Measurements from ENCODE around the gene TSHZ3.

Gene TSHZ3

DNA sequence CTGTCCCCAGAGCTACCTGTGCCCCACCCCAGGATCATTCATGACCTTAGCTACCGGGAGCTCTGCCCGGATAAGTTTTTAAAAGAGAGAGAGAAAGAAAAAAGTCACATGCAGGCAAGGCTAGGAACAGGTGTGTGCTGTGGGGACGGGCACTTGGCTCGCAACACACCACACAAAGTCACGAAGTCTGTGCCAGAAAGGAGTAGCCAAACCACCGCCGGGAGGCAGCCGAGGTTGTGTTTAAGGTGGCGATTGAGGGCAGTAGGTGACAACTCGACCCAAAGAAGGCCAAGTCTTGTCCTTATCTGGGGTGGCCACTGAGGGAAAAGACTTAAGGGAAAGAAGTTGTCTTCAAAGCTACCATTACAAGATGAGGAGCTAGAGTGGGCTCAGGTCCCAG is 4.6 kb upstream of the TSHZ3 start:
- no peak for DNase-seq

DNA sequence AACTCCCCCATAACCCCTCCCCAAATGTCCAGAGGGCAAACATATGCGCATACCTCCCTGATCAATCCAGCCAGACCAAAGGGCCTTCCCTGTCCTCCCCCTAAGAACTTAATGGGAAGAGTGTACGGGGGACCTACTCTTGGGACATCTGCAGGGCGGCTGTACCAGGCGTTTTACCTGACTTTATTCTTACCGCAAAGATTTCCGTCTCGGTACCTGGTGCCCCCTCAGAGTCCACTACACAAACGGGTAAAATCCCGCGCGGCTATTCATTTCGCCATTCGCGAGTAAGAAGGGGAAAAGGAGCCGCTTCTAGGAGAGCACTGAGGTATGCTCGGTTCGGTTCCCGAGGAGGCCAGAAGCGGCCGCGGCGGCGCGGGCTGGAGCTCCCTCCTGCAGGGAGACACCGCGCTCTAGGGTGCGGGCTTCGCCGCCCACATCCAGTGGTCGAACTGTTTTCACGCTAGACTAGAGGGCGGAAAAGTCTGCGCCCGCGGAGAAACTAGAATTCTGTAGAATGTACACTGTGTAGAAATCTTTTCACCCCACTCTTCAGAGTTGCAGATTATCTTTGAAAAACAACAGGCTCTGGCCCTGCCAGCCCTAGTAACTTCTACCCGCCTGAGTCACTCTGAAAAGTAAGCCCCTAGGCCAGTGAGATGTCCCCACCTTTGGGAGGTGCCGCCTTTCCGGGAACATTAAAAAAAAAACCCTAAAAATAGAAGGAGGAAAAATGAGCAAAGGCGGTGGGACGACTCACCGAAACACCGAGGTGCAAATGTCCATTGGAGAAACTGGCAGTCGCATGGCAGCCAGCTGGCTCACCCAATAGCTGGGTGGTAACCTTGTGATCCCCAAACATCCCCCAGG is 3.8 kb upstream of the TSHZ3 start:
- no peak for DNase-seq

DNA sequence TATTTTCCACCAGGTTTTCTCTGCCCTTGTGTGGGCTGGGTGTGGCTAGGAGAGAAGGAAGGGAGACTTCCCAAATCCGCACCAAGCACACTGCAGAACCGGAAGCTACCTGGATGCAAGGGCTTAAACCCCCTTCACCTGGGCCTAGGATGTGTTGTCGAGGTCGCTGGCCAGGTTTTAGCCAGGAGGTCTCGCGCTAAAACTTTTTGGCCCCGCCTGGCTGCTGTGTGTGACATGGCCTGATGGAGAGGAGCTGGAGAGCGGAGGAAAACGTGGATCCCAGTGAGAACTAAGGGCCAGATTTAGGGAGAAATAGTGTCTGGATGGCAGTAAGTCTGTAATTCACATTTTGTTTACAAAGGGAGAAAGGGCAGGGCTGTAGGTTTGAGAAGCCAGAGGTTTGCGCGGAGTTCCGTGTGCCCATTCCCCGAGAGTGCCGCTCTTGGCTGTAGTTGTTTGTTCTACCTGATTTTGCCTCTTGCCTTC is 3.1 kb upstream of the TSHZ3 start:
- DNase-seq: no peak

DNA sequence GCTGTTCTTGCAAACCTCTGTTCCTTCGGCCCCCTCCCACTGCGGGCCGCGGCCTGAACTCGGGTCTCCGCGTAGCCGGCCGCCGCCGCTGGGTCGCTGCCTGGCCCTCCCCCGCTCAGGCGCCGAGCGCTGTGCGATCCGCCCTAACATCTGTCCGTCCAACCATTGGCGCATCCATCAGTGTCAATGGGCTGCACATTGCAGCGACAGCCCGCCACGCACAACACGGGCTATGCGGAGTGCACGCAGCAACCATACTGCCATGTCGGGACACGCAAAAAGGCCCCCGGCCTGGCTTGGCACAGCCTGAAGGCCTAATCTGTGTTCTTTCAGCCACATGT is 2.6 kb upstream of the TSHZ3 start:
- no peak for DNase-seq

DNA sequence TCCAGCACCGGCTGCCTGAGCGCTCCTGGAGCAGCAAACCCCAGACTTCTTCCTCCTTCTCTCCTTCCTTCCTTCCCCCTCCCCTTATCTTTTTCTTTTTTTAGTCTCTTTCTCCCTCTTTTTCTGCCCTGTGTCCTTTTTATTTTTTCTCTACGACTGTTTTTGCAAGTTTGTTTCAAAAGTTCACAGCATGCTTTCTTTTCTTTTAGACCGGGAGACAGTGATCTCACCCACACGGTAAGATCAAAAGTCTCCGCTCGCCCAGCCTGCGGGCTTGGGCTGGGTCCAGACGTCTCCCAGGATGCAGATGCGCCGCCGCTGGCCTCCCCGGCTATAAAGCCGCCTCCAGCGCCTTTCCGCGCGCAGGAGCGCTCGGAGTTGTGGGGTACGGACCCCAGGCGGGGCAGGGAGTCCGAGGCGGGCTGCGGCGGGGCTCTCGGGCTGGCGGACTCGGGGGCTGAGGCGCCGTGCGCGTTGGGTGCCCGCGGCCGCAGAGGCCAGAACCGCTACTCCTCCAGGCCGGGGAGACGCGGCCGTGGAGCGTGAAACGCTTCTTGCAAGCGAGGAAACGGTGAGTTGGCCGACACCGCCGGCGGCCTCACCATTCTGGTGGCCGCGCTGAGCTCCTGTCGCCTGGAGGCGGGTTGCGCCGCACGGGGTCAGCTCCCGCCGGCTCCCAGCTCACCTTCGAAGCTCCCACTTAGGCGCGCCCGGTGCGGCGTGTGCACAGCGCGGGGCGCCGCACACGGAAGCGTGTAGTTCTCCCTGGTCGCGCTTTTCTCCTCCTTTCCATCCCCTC is 2.0 kb upstream of the TSHZ3 start:
- DNase-seq: no peak

DNA sequence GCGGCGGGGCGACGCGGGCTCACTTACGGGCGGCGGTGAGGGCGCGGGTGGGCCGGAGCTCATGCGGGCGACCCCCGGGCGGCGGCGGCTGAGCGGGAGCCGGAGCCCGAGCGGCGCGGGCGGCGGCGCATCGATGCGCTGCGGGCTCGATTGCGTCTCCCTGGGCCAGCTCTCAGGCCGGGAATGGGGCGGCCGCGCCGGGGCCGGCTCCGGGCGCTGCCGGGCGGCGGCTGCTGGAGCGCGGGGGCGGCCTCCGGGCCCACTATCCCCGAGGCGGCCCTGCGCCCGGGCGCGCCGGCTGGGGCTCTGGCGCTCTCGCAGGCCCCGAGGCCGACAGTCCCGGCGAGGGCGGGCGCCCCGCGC is 1.4 kb upstream of the TSHZ3 start:
- DNase-seq: peak in 1 of 5 donors; percentile 15

DNA sequence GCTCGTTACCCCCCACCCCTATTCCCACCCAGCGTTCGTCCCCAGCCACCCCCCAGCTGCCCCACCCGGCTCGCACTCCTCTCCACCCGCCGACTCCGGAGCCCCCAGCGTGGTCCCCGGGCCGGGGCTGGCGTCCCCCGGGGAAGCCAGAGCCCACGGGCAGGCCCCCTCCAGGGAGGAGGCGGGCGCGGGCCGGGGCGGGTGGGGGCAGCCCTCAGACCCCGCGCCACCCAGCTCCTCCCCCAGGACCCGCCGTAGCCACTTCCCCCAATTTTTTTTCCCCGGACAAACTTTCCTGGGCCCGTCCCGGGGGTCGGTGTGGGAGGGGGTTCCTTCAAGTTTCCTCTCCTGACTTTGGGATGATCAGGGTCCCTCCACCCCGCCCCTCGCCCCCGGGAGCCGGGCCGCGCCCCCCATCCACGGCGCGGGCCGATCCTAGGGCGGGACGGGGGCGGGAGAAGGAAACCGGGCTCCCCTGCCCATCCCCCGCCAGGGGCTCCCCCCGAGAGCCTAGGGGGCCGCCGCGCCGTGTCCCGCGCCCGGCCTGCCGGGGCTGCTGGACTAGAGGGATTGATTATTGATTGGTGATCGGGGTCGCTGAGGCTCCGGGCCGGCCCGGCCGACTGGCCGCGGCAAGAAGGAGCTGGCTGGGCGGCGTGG is 927 bp upstream of the TSHZ3 start:
- DNase-seq: no peak

DNA sequence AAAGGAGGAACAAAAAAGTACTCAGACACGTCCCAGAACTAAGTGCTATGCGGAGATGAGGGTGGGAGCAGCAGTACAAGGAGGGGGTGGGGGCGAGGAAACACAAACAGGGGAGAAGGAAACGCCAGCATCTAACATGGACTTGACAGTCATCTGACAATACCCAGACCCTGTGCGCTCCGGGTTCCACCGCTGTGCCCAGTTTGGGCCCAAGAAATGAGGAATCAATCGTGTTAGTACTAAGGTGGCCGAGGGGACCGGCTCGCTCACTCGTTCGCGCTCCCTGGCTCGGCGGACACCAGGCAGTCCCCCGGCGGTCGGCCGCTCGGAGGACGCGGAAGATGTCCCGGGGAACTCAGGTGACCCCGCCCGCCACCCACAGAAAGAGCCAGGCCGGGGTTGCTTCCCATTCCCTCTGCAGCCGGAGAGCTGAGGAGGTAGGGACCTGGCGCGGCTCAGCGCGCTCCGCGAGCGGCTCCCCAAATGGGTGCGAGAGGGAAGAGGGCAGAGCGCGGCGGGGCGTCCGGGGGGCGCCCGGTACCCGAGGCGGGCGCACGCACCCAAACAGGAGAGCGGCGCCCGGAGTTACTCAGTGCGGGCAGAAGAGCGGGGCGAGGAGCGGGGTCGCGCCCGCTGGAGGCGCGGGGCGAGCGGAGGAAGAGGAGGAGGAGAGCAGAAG is 616 bp downstream of the TSHZ3 start:
- DNase-seq: no peak

DNA sequence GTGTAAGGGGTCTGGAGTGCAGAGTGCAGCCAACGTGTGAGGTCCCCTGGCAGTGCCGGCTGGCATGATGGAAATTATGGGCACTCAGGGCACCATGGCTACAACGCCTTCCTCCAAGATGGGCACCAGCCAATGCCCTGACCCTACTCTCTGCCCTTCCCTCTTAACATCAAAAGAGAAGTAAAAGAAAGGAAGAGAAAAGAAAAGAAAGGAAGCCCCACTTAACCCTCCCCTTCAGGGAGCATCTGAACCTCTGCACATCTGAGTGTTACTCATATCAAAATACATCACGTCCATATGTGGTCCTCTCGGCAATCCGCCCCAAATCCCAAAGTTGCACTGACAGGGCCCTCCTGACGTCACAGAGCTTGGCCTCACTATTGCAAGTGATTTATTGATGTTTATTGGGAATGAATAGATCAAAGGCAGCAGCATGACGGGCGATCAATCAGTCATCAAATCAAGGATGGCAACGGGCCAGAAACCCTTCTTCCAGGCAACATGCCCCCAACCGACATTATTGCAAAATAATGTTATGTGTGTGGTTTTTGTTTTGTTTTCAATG is 1.3 kb downstream of the TSHZ3 start:
- DNase-seq: no peak

DNA sequence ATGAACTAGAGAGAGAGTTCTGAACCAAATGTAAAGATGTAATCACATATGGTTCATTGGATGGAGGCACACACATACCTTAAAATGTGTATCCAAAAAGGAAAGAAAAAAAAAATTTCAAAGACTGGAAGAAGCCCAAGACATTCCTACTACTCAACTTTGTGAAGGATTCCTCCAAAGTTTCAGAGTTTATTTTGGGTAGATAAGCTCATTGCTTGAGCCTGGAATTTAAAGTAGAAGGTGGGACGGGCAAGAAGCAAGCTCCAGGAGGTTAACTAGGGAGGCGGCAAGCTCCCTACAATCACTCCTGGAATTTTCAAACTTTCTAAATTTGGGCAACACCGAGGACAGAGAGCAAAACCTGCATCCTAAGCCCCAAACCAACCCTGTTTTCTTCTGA is 1.9 kb downstream of the TSHZ3 start:
- DNase-seq: no peak

DNA sequence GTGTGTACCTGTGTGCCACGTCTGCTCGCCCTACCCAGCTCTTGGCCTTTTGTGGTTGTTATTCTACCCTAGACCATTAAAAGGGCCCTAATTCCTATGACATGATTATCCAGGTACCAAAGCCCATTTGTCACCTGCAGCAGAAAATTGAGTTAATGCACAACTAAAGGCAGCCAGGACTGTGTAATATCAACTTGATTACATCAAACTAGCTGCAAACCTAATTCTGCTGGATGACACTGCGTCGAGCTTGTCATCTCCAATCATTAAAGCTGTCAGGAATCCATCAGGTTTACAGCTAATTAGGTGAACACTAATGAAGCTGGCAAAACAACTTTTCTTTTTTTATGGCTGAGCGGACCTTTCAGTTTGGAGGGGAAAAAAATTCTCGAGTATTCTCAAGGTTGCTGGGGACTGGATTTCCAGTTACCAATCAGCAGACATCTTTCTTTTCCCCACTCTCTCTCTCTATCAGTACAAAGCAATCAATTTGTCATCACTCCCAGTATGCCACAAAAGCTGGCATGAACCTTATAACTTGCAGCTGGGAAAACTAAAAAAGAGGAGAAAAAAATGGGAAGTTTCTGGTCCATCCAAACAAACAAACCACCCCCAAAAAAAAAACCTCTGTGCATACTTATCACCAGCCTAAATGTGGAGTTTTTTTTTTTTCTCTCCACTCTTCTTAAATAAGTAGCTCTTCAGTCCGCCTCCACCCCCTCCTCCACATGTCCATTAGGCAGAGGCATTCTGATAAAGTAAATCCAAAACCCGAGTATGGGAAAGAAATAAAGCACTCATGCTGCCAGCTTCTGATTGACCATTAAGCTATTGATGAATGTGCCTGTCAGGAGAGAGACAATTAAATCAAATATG is 2.8 kb downstream of the TSHZ3 start:
- no peak for DNase-seq

DNA sequence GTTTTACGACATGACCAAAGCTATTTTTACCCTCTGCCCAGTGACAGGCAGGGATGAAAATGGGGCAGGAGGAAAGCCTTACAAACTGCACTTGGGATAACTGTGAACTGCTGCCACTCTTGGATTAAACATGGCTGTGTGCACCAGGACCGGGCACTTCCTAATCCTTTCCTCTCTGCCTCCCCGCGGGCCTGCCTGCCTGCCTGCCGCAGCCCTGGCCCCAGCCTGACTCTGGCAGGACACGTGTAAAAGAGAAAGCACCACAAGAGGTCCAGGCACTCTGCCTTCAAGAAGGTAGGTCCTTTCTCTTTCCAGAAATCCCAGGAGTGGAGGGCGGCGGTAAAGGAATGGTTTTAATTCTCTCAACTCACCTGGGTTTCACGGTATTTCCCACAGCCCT is 4.8 kb downstream of the TSHZ3 start:
- no peak for DNase-seq

DNA sequence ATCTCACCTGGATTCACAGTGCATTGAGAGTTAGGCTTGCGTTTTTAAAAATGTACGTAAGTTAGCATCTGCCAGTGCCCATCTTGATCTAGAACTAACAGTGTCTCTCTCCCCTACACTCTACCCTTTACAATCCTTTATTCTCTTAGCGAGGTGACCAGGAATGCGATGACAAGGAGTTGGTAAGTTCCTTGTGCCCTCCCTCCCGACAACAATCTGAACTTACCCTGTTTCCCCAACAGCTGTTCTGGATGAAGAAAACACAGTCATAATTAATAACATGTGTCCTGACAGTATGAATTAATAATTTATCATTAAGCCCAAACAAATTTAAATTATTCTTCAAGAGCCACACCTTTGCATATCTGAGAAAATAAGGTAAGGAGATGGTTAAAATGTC is 6.3 kb downstream of the TSHZ3 start:
- no peak for DNase-seq

DNA sequence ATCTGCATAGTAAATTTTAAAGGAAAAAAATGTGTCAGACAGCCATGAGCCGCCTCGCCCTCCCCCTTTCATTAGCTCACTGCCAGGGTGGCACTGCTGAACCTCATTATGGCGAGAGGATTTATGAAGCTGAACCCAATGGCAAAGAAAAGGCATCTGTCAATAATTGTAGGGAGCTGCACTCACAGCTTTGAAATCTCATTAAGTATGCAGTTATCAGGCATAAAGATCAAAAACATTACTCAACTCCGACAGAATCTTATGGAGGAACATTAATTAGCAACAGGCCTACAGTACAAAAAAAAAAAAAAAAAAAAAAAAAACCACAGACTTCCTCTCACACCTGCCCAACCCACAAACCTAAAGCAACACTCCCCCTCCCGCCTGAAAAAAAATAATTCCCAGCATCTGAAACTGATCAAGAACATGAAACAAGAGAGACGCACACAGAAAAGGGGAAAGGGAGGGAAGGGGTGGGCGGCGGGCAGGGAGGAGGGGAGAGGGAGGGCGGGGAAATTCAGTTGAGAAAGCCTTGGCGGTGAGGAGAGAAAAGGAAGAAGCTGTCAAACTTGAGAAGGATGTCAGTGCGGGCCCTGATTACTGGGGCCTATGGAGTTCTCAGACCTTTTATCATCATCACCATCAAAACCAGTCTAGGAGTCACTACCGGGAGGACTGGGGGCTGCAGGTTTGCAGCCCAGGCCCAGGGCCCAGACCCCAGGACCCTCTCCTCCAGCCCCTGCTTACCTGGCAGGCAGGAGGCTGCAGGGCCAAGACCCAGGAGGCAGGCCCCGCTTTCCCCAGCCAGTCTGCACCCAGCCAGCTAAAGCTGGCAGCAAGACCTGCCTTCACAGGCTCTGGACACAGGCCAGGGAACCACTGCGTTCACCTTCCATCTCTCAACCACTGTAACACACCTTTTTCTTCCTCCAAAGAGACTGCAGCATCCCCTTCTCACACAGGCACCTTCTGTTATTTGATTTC is 8.9 kb downstream of the TSHZ3 start:
- peak in 3 of 5 donors; percentile 17 to 32 (median 28) for DNase-seq

DNA sequence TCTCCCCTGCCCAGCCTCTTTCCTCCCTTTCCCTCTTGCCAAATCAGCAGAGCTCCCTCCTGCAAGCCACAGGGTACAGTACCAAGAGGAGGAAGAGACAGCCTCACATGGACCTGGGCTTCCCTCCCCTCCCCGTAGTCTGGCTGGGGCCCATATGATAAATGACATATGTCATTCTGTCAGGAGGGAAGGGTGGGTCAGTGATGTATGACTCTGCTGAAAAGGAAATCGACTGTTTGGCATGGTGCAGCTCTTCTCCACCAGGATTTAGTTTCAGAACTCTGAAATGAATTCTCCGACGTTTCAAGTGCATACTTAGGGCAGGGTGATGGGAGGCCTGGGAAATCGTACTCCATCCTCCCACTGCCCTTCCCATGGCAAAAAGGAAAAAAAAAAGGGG is 9.8 kb downstream of the TSHZ3 start:
- no peak for DNase-seq

DNA sequence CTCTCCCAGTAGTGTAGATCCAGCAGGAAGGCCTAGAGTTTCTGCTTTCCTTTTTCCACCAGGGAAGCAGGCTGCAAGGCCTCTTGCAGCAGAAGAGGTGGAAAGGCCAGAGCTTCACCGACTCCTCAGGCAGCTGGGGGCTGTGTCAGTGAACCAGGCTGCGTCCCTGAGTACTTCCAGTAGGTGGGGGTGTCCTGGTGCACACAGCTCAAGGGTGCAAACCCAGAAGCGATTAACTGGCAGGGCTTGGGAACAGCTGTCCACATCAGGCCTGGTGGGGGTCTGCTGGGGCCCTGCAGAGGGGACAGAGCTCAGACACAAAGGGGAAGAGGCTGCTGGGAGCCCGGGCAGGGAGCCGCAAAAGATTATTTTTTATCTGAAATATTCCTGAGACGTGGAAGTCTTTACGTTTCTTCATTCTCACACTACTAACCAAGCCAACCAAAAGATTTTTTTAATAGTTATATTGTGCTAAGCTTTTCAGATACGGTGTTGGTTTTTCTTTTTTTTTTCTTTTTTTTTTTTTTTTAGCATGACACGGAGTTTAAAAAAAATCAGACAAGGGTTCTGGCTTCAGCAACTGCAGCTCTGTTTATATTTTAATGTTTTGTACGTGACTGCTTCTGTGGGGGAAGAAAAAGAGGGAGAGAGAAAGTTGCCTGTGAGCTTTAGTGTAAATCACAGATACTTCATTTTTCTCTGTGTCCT is 11.0 kb downstream of the TSHZ3 start:
- DNase-seq: no peak

DNA sequence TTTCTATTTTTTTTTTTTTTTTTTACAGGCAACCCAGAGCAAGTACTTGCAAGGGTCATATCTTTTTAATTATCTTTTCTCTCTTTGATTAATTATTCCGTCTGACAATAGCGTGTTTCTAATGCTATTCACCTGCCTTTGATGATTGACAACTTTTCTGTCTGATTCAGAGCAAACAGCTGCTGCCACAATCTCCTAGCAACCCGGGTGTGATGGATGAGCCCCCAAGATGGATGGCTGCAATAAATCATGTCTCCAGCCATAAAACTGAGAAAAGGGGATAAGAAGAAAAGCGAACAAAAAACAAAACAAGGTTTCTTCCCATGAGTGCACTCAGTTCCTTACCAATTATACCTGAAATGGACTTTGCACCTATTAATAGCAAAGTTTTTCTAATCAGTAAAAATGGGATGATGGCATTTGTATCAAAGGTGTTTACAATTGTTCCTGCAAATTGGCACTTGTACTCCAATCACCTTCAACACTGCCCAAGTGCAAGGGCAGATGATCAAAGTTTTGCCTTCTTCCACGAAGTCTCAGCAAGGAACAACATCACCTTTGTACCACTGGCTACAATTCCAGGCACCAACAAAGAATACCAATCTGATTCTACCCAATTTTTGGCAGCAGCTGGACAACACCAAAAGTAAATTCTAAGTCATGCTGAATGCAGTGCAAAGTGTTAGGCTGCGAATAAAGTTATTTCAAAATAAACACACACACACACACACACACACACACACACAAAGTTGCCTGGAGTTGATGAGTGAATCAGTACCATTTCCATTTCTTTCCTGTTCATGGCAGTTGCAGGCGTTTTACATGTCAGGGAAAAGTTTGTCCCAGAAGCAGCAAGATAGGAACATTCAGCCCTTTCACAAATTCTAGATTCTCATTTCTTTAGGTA is 12.0 kb downstream of the TSHZ3 start:
- no peak for DNase-seq

DNA sequence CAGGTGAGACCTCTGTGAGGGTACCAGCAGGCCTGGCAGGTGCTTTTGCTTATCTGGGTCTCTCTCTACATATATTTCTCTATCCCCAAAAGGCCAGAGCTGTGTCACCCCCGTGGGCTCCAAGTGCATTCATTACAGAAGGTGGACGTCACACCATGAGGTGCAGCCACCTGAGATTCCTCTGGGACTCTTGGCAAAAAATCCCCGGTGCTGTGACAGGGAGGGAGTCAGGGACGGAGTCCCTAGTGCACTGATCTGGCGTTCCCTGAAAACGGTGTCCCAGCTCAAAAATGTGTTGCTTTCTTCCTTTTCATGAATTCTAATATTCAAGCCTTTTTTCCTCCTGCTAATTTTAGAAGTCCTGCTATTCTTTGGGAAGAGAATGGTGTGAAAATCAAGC is 13.5 kb downstream of the TSHZ3 start:
- no peak for DNase-seq
